Ureter (tissue), 1 donor: ENCODE data around the gene DNAJC13. TPM values are rescaled to one million over a fixed set of nuclear protein-coding genes. Genes with fewer than 3 reads are reported as not detected.
A peak's percentile ranks its signal among the peaks of the same experiment; 100 is the strongest.
"Not testable (repeated sequence)": the region's sequence is repeated elsewhere in the genome, so short reads cannot be mapped to it uniquely, and the experiment has no call there.

ENCODE experiments used
- DNase-seq: peaks from one replicate; pipeline ENCODE4 v3.0.0-alpha.2; 2020; ENCODE audit warnings: low spot score
- total RNA-seq: library from RNA; stranded (reverse); gene quantifications from one replicate; pipeline ENCODE4 v1.2.4, GENCODE V29; 2023
- donor health status: DM: yes; HTN: yes; CAD: no.

DNAJC13 gene, protein sequence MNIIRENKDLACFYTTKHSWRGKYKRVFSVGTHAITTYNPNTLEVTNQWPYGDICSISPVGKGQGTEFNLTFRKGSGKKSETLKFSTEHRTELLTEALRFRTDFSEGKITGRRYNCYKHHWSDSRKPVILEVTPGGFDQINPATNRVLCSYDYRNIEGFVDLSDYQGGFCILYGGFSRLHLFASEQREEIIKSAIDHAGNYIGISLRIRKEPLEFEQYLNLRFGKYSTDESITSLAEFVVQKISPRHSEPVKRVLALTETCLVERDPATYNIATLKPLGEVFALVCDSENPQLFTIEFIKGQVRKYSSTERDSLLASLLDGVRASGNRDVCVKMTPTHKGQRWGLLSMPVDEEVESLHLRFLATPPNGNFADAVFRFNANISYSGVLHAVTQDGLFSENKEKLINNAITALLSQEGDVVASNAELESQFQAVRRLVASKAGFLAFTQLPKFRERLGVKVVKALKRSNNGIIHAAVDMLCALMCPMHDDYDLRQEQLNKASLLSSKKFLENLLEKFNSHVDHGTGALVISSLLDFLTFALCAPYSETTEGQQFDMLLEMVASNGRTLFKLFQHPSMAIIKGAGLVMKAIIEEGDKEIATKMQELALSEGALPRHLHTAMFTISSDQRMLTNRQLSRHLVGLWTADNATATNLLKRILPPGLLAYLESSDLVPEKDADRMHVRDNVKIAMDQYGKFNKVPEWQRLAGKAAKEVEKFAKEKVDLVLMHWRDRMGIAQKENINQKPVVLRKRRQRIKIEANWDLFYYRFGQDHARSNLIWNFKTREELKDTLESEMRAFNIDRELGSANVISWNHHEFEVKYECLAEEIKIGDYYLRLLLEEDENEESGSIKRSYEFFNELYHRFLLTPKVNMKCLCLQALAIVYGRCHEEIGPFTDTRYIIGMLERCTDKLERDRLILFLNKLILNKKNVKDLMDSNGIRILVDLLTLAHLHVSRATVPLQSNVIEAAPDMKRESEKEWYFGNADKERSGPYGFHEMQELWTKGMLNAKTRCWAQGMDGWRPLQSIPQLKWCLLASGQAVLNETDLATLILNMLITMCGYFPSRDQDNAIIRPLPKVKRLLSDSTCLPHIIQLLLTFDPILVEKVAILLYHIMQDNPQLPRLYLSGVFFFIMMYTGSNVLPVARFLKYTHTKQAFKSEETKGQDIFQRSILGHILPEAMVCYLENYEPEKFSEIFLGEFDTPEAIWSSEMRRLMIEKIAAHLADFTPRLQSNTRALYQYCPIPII (N-terminal part only)
- total RNA-seq: 68.3 TPM

DNA sequence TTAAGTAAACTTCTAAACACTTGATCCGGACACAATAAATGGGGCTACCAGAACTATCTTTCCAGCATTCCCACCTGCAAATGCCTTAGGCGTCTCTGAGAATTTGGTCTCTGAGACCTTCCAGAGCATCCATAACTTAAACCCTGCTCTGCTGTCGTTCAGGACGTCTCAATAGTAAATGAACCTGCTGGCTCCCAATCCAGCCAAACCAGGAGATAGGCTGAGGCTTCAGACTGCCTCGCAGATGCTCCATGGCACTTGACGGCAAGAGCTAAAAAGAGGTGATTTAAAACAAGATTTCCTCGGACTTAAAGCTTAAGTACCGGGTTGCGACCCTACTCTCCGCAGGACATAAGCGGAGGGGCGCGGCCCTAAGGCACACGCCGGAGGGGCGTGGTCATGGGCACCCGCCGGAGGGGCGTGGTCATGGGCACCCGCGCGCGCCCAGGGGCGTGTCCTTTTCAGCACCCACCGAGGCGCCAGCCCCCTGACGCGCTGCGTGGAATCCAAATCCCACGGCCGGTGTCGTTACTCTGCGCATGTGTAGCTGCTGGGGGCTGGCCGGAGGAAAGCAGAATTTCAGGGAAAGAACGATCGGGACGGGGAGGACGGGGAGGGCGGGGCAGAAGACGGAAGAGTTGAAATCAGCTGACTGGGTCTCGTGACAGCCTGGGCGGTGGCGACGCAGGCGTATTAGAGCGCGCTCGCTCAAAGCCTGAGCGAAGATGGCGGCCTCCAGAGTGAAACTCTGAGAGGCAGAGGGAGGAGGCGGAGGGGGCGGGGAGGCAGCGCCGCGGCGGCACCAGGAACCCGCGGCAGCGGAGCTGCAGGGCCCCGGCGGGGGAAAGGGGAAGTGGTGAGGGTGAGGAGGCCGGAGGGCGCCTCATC lies at the start of gene DNAJC13:
Gene DNAJC13, plus strand, starts transcription at position 696 of the 888 bp plus-strand sequence. CDS start 17,049 bp downstream, outside the sequence.
- peak; percentile 95 for DNase-seq

DNA sequence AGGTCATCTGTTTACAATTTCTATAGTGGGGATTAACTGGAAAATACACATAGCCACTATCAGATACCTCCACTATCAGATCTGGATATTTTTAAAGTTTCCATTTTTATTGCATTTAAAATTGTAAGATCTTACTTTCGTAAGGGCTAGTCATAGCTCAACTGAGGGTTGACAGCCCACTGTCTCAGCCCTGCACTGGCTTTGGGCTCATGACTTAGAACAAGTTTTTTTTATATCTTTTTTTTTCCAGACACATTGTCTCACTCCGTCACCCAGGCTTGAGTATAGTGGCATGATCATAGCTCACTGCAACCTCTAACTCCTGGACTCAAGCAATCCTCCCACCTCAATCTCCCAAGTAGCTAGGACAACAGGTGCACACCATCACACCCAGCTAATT lies 48.8 kb upstream of the DNAJC13 start:
- DNase-seq: no peak

- no peak for DNase-seq
Measured at GRCh38 chr3:132368962-132369361, 48.3 kb upstream of the DNAJC13 start.

- DNase-seq: not testable (repeated sequence)
Measured at GRCh38 chr3:132376945-132377354, 40.4 kb upstream of the DNAJC13 start.

DNA sequence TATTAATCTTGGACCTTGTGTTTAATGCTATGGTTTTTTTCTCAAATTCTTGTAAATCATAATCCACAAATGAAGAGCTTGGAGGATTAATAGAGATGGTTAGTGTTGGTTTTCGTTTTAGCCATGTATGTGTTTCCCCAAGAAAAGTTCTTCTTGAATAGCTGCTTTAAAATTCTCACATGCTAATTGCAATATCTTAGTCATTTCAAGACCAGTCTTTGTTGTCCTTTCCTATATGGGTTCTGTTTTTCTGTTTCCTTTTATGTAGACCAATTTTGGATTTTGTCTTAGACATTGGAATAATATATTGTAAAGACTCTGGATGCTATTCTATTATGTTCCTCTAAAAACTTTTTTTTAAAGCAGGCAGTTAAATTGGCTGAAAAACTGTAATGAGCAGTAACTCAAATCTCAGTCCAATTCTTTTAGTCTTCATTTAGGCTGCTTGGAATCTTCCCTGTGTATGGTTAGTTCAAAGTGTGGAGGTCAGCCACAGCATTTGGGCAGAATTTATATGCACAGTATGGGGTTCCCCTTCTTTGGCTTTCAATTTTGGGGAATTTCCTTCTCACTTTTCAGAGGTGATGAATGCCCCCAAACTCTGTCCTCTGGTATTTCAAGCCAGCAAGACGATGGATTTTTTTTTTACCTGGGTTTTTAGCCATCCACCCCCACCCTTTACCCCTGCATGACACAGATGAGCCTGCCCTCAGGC lies 39.1 kb upstream of the DNAJC13 start:
- DNase-seq: no peak

DNA sequence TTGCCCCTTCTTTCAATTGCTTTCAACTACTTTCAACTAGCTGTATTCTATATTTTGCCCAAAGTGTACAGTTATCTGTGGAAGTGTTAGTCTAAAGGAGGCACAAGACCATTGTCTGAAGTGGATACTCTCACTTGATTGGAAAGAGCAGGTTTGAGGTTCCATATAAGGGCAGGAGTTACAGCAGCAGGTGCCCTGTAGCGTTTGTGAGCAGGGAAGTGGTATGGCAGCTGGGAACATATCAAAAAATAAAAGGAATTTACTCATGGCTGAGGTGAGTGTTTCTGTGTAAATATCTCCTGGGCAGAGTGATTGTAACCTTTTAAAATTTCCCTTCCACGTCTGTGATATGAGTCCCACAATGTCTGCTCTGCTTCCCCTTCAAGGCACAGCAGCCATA lies 38.5 kb upstream of the DNAJC13 start:
- no peak for DNase-seq

DNA sequence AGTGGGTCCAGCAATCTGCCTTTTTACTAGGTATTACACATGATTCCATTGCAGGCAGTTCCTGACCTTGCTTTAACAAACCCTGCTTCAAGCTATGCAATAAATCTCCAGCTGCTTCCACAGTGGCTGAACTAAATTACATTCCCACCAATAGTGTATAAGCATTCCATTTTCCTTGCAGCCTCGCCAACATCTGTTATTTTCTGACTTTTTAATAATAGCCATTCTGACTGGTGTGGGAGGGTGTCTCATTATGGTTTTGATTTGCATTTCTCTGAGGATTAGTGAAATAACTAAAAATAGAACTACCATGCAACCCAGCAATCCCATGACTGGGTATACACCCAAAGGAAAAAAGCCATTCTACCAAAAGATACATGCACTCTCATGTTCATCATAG lies 36.4 kb upstream of the DNAJC13 start:
- DNase-seq: no peak

DNA sequence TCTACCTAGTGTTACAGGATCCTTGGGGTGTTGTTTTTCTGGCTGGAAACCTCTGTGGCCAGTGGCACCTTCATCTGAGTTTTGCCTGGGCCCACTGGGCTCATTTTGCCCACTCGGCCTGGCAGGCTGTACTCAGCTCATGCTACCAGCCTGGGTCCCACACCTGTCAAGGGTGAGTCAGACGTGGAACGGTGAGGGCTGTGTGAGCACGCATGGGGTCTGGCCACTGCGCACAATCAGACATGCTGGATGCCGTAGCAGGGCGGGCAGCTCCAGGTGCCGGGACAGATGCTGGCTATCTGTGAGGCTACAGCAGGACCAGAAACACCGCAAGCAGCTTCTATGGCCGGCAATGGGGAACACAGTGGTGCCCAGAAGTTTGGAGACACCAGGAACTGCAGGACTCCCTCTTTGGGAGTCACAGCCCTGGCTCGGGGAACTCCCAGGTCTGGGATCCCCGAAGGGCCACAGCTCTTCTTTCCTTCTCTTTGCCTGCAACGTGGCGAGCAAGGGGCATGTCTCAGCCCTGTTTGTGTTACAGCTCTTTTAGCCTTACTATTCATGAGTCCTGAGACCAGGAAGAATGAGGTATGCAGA lies 35.9 kb upstream of the DNAJC13 start:
- DNase-seq: no peak

GRCh38 chr3:132382267-132382666 lies 35.0 kb upstream of the DNAJC13 start:
- no peak for DNase-seq

- DNase-seq: no peak
Measured at GRCh38 chr3:132382688-132383194, 34.6 kb upstream of the DNAJC13 start.

DNA sequence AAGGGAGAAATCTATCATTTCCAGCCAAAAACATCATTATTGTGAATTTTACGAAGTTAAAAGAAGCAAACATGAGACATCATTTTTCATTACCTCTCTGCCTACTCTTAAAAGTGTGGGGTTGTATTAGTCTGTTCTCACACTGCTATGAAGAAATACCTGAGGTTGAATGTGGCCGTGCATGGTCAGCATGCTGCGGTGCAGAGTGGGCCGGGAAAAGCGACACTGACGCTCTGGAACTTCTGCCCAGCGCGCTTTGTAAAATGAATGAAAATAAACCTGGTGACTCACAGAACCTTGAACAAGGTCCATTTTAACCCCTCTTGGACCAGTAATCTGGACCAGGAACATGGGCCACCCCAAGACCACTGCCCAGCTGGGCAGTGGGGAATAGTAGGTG lies 31.0 kb upstream of the DNAJC13 start:
- no peak for DNase-seq

DNA sequence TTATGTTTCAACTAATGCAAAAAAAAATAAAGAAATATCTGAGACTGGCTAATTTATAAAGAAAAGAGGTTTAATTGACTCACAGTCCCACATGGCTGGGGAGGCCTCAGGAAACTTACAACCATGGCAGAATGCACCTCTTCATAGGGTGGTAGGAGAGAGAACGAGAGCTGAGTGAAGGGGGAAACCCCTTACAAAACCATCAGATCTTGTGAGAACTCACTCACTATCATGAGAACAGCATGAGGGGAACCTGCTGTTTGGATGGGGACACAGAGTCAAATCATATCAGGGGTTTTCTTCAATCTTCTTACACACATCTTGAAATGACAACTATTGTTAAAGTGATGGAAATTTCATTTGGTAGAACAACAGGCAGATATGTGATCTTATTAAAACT lies 24.6 kb upstream of the DNAJC13 start:
- not testable (repeated sequence) for DNase-seq

DNA sequence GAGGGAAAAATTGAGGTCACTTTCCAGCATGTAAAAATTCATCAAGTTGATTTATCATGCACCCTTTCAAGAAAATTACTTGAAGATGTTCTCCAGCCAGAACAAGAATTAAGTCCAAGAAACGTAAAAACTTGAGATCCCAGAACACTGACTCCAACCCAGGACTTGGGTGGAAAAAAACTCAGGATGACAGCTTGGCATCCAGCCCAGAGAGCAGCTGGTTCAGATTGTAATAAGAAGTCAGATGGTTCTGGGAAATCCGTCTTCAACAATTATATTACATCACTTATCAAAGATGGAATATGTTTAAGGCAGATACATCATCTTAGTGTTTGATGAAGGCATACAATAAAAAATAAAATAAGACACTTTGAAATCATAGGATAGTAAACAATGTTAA lies 23.0 kb upstream of the DNAJC13 start:
- no peak for DNase-seq

DNA sequence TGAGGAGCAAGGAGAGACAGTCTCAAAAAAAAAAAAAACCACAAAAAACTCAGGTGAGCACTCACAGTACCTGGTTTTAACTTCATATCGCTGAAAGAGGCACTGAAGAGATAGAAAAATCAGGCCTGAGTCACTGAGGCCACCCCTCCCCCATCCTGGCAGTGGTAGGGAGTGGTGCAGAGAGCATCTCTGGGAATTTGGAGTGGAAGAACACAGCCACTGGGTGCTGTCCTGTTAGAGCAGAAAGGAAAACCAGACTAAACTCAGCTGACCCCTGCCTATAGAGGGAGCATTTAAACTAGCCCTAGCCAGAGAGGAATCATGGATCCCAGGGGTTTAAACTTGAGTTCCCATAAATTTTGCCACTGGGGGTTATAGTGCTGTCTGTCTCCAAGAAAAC lies 22.2 kb upstream of the DNAJC13 start:
- no peak for DNase-seq

GRCh38 chr3:132396255-132396654 lies 21.0 kb upstream of the DNAJC13 start:
- no peak for DNase-seq

DNA sequence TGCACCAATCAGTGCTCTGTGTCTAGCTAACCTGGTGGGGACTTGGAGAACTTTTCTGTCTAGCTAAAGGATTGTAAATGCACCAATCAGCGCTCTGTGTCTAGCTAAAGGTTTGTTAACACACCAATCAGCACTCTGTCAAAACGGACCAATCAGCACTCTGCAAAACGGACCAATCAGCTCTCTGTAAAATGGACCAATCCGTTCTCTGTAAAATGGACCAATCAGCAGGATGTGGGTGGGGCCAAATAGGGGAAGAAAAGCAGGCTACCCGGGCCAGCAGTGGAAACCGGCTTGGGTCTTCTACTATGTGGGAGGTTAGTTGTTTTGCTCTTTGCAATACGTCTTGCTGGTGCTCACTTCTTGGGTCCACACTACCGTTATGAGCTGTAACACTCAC lies 20.5 kb upstream of the DNAJC13 start:
- not testable (repeated sequence) for DNase-seq

DNA sequence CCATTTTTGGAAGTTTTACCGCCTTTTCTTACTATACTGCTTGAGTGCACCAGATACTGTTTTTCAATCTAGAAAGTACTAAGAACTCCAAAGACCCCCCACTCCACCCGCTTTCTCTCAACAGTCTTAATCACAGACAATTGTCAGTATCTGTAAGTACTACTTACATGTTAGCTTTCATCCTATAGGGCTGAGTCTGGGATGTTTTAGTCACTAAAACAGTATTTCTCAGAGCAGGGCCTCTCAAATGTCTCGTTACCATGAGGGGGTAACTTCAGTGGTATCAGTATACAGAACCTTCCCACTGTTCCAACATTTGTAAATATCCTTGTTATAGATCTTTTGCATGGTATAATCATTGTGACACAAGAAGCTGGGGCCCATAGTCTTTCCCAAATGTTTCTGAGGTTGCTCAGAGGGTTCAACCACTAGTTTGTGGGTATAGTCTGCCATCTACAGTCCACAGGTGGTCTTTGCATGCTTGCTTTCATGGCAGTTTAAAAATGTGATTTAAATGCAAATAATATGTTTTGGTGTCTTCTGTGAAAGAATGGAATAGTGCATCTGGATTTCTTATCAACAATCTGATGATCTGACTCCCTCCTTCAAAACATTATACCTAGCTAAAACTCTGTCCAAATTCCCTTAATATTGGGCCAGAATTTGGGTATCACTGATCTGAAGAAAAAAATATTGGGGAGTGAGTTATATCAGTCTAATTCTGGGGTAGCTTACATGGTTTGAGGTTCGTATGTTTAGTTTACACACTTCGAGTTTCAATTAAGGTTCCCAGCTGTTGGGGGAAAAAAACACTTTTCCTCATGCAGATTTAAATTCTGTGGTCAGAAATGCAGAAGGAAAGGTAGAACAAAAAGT lies 18.0 kb upstream of the DNAJC13 start:
- DNase-seq: no peak

GRCh38 chr3:132401255-132401654 lies 16.0 kb upstream of the DNAJC13 start:
- DNase-seq: no peak

GRCh38 chr3:132404276-132404675 lies 13.0 kb upstream of the DNAJC13 start:
- no peak for DNase-seq
